Measurements from ENCODE around the gene CPTP. TPM values are rescaled to one million over a fixed set of nuclear protein-coding genes. Genes with fewer than 3 reads are reported as not detected.

CPTP gene
- polyA plus RNA-seq, 1 donor from 2014 or later: 9.9 TPM

DNA sequence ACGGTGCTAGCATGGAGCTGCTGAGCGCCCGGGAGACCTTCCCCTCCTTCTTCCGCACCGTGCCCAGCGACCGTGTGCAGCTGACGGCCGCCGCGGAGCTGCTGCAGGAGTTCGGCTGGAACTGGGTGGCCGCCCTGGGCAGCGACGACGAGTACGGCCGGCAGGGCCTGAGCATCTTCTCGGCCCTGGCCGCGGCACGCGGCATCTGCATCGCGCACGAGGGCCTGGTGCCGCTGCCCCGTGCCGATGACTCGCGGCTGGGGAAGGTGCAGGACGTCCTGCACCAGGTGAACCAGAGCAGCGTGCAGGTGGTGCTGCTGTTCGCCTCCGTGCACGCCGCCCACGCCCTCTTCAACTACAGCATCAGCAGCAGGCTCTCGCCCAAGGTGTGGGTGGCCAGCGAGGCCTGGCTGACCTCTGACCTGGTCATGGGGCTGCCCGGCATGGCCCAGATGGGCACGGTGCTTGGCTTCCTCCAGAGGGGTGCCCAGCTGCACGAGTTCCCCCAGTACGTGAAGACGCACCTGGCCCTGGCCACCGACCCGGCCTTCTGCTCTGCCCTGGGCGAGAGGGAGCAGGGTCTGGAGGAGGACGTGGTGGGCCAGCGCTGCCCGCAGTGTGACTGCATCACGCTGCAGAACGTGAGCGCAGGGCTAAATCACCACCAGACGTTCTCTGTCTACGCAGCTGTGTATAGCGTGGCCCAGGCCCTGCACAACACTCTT lies 7.6 kb downstream of the CPTP start:
- Histone ChIP-seq H3K27ac (ENCODE audit: low read length) (no peak overlapping the region), H3K36me3 (ENCODE audit: insufficient read depth, low read length) (no peaks in the 10 kb centered on the region)
- no peak for TF ChIP-seq MXI1 (conservative IDR thresholded peaks at IDR 0.05; ENCODE audit: poor library complexity, severe bottlenecking)
- TF ChIP-seq EP300 (conservative IDR thresholded peaks at IDR 0.05; ENCODE audit: poor library complexity, severe bottlenecking): no peak
- TF ChIP-seq, protein P1, sequence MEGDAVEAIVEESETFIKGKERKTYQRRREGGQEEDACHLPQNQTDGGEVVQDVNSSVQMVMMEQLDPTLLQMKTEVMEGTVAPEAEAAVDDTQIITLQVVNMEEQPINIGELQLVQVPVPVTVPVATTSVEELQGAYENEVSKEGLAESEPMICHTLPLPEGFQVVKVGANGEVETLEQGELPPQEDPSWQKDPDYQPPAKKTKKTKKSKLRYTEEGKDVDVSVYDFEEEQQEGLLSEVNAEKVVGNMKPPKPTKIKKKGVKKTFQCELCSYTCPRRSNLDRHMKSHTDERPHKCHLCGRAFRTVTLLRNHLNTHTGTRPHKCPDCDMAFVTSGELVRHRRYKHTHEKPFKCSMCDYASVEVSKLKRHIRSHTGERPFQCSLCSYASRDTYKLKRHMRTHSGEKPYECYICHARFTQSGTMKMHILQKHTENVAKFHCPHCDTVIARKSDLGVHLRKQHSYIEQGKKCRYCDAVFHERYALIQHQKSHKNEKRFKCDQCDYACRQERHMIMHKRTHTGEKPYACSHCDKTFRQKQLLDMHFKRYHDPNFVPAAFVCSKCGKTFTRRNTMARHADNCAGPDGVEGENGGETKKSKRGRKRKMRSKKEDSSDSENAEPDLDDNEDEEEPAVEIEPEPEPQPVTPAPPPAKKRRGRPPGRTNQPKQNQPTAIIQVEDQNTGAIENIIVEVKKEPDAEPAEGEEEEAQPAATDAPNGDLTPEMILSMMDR (IDR thresholded peaks at IDR 0.05; ENCODE audit: poor library complexity, severe bottlenecking): no peak
- TF ChIP-seq, protein P2, sequence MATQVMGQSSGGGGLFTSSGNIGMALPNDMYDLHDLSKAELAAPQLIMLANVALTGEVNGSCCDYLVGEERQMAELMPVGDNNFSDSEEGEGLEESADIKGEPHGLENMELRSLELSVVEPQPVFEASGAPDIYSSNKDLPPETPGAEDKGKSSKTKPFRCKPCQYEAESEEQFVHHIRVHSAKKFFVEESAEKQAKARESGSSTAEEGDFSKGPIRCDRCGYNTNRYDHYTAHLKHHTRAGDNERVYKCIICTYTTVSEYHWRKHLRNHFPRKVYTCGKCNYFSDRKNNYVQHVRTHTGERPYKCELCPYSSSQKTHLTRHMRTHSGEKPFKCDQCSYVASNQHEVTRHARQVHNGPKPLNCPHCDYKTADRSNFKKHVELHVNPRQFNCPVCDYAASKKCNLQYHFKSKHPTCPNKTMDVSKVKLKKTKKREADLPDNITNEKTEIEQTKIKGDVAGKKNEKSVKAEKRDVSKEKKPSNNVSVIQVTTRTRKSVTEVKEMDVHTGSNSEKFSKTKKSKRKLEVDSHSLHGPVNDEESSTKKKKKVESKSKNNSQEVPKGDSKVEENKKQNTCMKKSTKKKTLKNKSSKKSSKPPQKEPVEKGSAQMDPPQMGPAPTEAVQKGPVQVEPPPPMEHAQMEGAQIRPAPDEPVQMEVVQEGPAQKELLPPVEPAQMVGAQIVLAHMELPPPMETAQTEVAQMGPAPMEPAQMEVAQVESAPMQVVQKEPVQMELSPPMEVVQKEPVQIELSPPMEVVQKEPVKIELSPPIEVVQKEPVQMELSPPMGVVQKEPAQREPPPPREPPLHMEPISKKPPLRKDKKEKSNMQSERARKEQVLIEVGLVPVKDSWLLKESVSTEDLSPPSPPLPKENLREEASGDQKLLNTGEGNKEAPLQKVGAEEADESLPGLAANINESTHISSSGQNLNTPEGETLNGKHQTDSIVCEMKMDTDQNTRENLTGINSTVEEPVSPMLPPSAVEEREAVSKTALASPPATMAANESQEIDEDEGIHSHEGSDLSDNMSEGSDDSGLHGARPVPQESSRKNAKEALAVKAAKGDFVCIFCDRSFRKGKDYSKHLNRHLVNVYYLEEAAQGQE (IDR thresholded peaks at IDR 0.05; ENCODE audit: borderline replicate concordance): no peak
- TF ChIP-seq TAF1 (IDR thresholded peaks at IDR 0.05; ENCODE audit: low read depth): no peak
- TF ChIP-seq EZH2 (IDR thresholded peaks at IDR 0.05; ENCODE audit: borderline replicate concordance, insufficient read depth, low read length, poor library complexity, severe bottlenecking): no peak
- no peak for TF ChIP-seq RAD21 (conservative IDR thresholded peaks at IDR 0.05)
- no peak for TF ChIP-seq POLR2AphosphoS5 (IDR thresholded peaks at IDR 0.05)
- TF ChIP-seq SMC3 (conservative IDR thresholded peaks at IDR 0.05; ENCODE audit: poor library complexity): no peak

DNA sequence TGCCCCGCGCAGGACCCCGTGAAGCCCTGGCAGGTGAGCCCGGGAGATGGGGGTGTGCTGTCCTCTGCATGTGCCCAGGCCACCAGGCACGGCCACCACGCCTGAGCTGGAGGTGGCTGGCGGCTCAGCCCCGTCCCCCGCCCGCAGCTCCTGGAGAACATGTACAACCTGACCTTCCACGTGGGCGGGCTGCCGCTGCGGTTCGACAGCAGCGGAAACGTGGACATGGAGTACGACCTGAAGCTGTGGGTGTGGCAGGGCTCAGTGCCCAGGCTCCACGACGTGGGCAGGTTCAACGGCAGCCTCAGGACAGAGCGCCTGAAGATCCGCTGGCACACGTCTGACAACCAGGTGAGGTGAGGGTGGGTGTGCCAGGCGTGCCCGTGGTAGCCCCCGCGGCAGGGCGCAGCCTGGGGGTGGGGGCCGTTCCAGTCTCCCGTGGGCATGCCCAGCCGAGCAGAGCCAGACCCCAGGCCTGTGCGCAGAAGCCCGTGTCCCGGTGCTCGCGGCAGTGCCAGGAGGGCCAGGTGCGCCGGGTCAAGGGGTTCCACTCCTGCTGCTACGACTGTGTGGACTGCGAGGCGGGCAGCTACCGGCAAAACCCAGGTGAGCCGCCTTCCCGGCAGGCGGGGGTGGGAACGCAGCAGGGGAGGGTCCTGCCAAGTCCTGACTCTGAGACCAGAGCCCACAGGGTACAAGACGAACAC lies 8.3 kb downstream of the CPTP start:
- TF ChIP-seq EP300 (conservative IDR thresholded peaks at IDR 0.05; ENCODE audit: poor library complexity, severe bottlenecking) (no peak), MXI1 (conservative IDR thresholded peaks at IDR 0.05; ENCODE audit: poor library complexity, severe bottlenecking) (no peak), POLR2AphosphoS5 (IDR thresholded peaks at IDR 0.05) (no peak), TAF1 (IDR thresholded peaks at IDR 0.05; ENCODE audit: low read depth) (no peak), RAD21 (conservative IDR thresholded peaks at IDR 0.05) (no peak), SMC3 (conservative IDR thresholded peaks at IDR 0.05; ENCODE audit: poor library complexity) (no peak), EZH2 (IDR thresholded peaks at IDR 0.05; ENCODE audit: borderline replicate concordance, insufficient read depth, low read length, poor library complexity, severe bottlenecking) (no peak)
- TF ChIP-seq, protein P2 (IDR thresholded peaks at IDR 0.05; ENCODE audit: borderline replicate concordance): no peak
- TF ChIP-seq, protein P1 (IDR thresholded peaks at IDR 0.05; ENCODE audit: poor library complexity, severe bottlenecking): no peak
- Histone ChIP-seq H3F3A (ENCODE audit: insufficient read depth, low read length, poor library complexity, severe bottlenecking) (no peaks in the 10 kb centered on the region), H3K9ac (ENCODE audit: low read length) (no peak overlapping the region), H3K79me2 (replicated peaks; ENCODE audit: insufficient read depth, low read length) (no peaks in the 10 kb centered on the region), H3K4me2 (ENCODE audit: low read length) (no peak overlapping the region), H3K4me3 (ENCODE audit: low read length) (no peak overlapping the region), H3K36me3 (ENCODE audit: insufficient read depth, low read length) (no peaks in the 10 kb centered on the region), H3K27me3 (ENCODE audit: insufficient read depth, low read depth, low read length) (no peaks in the 10 kb centered on the region), H2AFZ (ENCODE audit: low read depth, low read length) (no peak overlapping the region), H3K9me2 (ENCODE audit: insufficient read depth, low read length) (no peaks in the 10 kb centered on the region), H3K27ac (ENCODE audit: low read length) (no peak overlapping the region), H4K20me1 (ENCODE audit: insufficient read depth) (no peaks in the 10 kb centered on the region), H3K9me3 (ENCODE audit: low read length) (no peaks in the 10 kb centered on the region)

More for the DNA sequence above, 7.6 kb downstream of the CPTP start:
- no peaks in the 10 kb centered on the region for H3K9me2 ChIP-seq (ENCODE audit: insufficient read depth, low read length)
- H4K20me1 ChIP-seq (ENCODE audit: insufficient read depth): no peaks in the 10 kb centered on the region
- no peak overlapping the region for H3K4me2 ChIP-seq (ENCODE audit: low read length)
- no peak overlapping the region for H3K9ac ChIP-seq (ENCODE audit: low read length)
- no peak overlapping the region for H3K4me3 ChIP-seq (ENCODE audit: low read length)
- no peaks in the 10 kb centered on the region for H3K27me3 ChIP-seq (ENCODE audit: insufficient read depth, low read depth, low read length)
- no peaks in the 10 kb centered on the region for H3F3A ChIP-seq (ENCODE audit: insufficient read depth, low read length, poor library complexity, severe bottlenecking)
- no peaks in the 10 kb centered on the region for H3K9me3 ChIP-seq (ENCODE audit: low read length)
- H2AFZ ChIP-seq (ENCODE audit: low read depth, low read length): no peak overlapping the region
- H3K79me2 ChIP-seq (replicated peaks; ENCODE audit: insufficient read depth, low read length): no peaks in the 10 kb centered on the region

Measured in neural cell (in vitro differentiated cells).